HG03439 (cell line): ENCODE results near the gene FADS1.
A peak's percentile ranks its signal among the peaks of the same experiment; 100 is the strongest.

Experiments
- ATAC-seq: cut with Tn5 transposase; IDR thresholded peaks from one replicate; pipeline ENCODE4 v1.9.1; 2021; ENCODE audit warnings: mild to moderate bottlenecking, moderate library complexity; ENCODE audit not compliant: unreplicated experiment

Gene FADS1

DNA sequence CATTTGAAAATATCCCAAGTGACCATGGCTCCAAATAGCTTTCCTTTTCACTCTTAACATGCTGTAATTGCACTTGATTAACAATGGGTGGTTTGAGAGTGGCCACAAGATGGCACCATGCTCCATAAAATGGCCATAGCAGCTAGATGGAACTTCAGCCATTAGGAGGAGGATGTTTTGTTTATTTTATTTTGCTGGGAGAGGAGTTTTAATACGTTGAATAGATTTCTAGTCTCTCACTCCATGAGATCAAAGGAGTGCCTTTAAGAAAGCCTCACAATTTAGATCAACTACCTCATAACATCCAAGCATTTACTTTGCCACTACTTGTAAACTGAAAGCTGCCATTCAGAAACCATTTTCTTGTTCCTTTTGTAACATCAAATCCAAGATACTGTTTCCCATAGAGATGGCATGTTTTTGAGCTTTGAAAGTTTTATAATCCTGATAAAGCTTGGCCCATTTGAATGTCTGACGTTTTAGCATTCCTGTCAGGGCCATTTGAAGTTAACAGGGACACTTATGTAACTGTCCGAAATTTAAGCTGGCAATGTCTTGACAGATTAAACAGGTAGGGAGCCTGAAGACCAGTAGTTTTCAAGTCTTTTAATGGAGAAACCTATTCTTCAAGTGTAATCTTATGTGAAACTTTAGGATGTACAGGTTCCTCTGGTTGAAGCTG lies 19.4 kb downstream of the FADS1 start:
- ATAC-seq = no peak

DNA sequence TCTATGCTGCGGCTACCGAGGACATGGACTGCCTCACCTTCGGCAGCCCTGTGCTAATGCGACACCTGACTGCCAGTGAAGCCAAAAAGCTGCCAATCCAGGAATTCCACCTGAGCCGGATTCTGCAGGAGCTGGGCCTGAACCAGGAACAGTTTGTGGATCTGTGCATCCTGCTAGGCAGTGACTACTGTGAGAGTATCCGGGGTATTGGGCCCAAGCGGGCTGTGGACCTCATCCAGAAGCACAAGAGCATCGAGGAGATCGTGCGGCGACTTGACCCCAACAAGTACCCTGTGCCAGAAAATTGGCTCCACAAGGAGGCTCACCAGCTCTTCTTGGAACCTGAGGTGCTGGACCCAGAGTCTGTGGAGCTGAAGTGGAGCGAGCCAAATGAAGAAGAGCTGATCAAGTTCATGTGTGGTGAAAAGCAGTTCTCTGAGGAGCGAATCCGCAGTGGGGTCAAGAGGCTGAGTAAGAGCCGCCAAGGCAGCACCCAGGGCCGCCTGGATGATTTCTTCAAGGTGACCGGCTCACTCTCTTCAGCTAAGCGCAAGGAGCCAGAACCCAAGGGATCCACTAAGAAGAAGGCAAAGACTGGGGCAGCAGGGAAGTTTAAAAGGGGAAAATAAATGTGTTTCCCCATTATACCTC lies 20.8 kb downstream of the FADS1 start:
- no peak for ATAC-seq

DNA sequence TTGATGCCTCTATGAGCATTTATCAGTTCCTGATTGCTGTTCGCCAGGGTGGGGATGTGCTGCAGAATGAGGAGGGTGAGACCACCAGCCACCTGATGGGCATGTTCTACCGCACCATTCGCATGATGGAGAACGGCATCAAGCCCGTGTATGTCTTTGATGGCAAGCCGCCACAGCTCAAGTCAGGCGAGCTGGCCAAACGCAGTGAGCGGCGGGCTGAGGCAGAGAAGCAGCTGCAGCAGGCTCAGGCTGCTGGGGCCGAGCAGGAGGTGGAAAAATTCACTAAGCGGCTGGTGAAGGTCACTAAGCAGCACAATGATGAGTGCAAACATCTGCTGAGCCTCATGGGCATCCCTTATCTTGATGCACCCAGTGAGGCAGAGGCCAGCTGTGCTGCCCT lies 21.3 kb downstream of the FADS1 start:
- ATAC-seq = no peak

DNA sequence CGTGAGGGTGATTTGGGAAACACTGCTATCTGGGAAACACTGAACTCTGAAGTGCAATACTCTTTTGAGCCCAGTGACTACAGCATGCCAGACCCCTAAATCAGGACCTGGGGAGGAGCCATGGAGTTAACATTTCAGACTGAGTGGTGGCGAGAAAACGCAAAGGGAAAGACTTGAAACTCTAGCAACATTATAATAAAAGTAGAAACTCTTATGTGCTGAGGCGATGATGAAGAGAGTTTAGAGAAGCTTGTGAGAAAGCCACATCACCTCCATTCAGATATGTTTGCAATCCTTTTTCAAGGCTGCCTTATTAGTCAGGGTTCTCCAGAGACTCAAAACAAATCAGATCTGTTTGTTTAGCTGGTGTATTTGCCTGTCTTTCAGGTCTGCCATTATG lies 22.2 kb downstream of the FADS1 start:
- no peak for ATAC-seq

DNA sequence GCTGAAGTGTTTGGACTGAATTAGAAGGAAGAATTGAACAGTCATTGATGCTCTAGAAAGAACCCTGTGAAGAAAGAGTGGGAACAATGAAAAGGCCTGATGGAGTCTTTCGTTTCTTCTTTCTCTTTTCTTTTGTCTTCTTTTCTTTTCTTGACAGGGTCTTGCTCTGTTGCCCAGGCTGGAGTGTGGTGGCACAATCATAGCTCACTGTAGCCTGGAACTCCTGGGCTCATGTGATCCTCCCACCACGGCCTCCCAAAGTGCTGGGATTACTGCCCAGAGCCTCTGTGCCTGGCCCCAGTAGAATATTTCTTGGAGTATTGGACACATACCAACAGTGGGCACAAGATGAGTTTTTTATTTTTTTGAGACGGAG lies 23.0 kb downstream of the FADS1 start:
- ATAC-seq = no peak

DNA sequence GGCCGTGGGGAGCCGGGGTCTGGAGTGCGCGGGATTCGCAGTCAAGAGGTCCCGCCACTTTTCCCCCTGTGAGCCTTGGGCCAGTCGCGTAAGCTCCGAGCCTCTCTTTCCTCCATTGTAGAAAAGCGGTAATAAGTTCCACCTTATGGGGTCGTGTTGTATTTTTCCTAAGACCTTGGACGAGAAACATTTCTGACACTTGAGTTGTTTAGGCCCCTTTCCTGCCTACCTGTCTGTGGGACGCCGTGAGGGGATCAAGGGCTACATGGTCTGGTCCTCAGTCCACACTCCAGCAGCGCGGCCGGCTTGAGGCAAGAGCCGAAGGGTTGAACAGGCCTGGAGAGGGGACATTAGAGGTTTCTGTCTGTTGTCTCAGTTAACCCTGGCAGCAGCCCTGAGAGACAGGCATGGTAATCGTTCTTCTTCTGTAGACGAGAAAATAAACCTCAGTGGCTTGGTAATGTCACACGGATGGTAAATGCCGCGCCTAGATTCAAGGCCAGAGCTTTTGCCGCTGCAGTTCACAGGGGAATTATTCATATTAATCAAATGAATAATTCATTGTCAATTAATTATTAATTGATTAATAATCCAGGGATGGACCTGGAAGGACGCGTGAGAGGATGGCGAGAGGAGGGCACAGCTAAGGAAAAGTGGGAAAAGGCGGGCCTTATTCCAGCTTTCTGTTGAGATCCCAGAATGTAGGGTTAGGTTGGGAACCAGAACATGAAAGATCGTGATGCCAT lies 23.5 kb downstream of the FADS1 start:
- ATAC-seq = no peak

DNA sequence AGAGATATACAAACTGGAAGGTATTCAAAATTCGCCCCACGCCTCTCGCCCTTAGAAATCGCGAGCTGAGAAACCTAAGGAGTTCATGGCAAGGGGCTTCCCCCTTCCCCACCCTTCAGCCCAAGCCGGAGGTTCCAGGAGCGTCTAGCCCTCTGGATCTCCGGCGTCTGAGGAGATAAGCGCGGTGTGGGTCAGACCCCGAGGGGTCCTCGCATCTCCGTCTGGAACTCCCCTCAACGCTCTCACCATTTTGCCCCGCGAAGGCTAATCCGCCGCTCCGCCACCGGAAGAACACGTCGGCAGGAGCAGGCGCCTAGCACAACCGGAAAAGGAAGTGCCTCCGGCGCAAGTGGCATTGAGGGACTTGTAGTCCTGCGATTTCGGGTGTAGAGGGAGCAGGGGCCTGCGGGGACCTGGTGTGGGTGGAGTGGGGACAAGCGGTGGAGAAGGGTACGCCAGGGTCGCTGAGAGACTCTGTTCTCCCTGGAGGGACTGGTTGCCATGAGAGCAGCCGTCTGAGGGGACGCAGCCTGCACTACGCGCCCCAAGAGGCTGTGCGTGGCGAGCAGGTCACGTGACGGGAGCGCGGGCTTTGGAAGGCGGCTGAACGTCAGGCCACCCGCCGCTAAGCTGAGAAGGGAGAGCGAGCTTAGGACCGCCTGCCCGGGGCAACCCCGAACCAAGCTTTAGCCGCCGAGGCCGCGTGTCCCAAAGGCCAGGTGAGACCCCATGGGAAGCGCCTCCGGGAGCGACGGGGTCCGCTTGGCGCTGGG lies 24.3 kb downstream of the FADS1 start, which contains the start of the genes FEN1 and TMEM258:
TSS of gene FEN1 (plus strand) at position 602 of the 773 bp plus-strand sequence. CDS start 2,451 bp downstream, outside the sequence.
TSS of gene TMEM258 (minus strand) at position 290 of the 773 bp plus-strand sequence. CDS start at position 249, 41 bp downstream.
- ATAC-seq = peak; percentile 82

DNA sequence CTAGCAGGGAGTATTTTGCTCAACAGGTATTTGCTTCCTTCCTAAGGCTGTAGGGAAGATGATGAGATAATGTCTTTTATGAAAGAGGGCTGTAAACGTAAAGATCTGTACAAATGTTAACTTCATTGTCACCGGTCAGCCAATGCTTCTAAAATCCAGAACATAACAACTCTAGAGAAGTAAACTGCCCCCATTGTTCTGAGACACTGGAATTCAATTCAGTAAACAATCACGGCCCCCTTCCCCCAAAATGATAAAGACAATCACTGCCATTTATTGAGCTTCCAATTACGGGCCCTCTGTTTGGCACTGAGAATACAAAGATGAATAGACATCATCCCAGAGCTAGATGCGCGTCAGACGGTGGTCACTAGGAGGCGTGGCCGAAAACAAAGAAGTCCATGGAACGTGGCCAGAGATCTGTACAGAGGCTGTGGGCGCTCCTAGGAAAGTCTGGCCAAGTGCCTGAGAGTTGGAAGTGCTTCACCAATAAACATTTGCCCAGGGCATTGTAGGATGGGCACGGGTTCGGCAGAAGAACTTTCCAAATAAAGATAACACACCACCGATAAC lies 25.0 kb downstream of the FADS1 start:
- peak; percentile 22 for ATAC-seq

DNA sequence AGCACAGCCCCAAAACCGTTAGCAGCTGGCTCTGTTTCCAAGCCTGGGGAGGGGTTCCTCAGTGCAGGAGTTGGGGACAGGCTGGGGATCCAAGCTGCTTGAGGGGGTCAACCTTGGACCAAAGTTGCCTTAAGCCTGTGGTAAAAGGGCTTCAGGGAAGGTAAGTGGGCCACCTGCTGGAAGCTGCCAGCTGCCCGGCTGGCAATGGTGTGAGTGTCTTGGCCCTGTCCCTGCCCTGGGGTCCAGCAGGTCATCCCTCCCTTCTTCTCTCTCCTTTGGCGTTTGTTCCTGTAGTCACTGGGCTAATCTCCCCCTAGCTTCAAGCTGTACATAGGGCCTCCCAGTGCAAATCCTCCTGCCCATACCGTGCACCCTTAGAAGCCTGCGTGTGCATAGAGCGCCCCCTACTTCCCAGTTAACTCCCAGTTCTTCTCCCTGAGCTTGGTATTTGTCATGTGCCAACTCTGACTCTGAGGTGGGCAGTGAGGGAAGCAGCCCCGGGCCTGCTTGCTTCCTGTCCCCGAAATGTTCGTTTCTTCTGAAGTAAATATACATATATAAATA lies 28.8 kb downstream of the FADS1 start:
- ATAC-seq = no peak

DNA sequence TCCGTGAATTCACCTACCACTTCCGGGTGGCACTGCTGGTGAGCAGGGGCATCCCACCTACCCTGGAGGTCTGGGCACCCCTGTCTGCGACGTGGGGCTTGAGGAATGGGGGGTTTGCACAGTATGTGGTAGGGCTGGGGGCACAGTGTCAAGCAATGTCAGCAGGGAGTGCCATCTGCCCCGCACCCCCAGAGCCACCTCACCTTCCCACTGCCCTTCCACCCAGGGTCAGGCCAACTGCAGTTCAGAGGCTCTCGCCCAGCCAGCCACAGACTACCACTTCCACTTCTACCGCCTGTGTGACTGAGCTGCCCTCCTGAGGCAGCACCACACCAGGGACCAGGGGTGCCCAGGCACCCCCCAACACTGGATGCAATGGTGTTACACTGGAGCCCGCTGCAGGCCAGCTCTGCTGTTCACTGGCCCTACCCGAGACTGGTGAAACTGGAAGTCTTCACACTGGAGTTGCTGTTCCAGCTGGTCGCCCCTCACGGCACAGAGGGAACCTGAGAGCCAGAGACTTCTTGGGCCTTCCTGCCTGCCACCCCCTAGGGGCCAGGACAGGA lies 30.9 kb downstream of the FADS1 start:
- ATAC-seq = no peak

DNA sequence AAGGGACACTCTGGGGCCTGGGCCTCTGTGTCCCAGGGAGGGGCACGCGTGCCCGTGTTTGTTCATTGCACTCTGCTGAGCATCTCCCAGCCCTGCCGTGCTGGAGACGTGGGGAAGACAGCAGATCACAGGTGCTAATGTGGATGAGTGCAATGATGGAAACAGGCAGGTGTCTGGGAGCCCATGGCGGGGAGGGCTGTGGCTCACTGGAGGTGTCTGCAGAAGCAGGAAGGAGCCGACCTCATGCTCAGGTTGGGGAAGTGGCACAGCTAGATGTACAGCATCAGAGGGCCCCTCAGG lies 32.3 kb downstream of the FADS1 start:
- no peak for ATAC-seq

DNA sequence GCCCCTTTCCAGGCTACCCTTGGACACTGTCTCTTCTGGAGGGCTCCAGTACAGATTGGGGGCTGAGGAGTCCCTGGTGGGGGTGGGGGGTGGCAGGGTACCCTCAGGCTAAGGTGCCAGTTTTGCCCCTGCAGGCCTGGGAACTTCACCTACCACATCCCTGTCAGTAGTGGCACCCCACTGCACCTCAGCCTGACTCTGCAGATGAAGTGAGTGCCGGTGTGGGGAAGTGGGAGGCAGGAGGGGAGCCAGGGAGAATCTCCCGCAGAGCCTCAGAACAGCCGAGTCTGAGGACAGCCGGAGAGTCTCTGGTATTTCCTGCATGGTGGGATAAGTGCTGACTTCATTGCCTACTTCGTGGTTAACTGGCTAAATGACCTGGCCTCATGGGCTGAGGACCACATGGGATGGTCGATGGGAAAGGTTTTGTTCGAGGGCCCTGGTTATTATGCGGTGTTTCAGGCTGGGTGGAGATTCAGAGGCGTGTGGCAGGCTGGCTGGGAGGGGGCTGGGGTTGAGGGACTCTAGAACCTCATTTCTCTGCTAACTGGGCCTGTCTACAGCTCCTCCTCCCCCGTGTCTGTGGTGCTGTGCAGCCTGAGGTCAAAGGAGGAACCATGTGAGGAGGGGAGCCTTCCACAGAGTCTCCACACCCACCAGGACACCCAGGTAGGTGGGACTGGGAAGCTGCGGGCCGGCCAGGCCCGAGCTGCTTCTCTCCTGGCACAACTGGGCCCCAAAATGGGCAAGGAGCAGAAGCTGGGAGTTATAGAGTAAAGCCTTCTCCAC lies 32.9 kb downstream of the FADS1 start:
- no peak for ATAC-seq

DNA sequence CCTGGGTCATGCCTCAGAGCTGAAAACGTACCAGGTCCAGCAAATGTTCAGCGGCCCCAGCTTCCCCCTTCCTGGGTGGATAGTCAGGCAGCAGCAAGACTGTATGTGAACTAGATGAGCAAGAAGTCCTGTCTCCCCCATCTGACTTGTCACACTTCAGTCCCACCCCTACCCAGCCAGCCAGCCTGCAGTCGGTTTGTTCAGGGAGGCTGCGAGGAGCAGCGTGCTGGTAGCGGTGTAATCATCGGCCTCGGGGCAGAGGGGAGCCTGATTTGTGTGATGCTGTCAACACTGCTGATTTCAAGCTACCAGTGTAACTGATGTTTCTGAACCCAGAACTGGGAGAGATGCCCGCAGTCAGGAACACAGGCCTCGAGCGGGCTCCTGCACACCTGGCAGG lies 34.0 kb downstream of the FADS1 start:
- no peak for ATAC-seq

DNA sequence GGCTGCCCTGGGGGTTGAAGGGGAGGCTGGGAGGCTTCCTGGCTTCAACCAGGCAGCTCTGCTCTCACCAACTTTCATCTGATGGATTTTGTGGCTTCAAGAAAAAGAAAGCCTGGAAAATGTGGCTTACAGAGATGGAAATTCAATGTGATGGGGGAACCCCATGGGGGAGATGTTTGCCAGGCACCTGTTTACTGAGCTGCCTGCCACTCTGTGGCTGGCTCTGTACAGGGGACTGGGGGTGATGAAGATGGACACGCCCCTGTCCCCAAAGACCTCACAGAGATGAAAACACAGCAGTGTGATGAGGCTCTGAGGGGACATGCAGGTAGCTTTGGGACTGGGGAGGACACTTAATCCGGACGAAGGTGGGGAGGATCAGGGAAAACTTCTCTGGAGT lies 34.5 kb downstream of the FADS1 start:
- ATAC-seq = no peak

DNA sequence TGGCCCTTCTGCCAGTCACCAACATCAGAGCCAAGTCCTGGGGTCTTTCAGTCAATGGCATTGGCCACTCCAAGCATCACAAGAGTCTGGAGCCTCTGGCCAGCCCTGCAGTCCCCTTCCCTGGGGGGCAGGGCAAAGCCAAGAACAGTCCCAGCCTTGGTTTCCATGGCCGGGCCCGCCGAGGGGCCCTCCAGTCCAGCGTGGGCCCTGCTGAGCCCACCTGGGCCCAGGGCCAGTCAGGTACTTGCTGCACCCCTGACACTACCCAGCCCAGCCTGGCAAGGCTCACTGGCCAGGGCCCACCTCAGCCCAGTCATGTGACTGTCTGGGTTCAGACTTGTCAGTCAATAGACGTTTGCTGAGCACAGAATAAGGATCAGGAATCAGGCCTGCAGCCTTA lies 35.2 kb downstream of the FADS1 start:
- ATAC-seq = no peak

DNA sequence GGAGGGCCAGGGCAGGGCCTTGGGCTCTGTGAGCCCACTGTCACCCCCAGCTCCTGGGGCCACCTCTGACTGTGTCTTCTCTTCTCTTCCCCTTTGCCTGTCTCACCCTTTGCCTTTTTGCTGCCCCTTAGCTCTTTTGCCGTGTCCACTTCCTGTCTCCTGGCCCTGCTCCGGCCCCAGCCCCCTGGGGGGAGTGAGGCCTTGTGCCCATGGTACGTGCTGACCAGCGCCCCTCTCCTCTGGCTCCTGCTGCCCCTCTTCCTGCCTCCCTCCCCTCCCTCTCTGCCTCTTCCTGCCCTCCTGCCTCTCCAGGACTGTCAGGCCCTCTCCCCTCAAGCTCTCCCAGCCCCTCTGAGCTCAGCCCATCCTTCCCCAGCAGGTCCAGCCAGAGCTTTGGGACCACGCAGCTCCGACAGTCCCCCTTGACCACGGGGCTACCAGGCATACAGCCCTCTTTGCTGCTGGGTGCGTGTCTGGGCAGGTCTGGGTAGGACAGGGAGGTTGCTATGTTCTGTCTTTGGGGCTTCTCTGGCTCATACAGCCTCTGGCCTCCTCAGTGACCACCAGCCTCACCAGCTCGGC lies 36.1 kb downstream of the FADS1 start:
- no peak for ATAC-seq

DNA sequence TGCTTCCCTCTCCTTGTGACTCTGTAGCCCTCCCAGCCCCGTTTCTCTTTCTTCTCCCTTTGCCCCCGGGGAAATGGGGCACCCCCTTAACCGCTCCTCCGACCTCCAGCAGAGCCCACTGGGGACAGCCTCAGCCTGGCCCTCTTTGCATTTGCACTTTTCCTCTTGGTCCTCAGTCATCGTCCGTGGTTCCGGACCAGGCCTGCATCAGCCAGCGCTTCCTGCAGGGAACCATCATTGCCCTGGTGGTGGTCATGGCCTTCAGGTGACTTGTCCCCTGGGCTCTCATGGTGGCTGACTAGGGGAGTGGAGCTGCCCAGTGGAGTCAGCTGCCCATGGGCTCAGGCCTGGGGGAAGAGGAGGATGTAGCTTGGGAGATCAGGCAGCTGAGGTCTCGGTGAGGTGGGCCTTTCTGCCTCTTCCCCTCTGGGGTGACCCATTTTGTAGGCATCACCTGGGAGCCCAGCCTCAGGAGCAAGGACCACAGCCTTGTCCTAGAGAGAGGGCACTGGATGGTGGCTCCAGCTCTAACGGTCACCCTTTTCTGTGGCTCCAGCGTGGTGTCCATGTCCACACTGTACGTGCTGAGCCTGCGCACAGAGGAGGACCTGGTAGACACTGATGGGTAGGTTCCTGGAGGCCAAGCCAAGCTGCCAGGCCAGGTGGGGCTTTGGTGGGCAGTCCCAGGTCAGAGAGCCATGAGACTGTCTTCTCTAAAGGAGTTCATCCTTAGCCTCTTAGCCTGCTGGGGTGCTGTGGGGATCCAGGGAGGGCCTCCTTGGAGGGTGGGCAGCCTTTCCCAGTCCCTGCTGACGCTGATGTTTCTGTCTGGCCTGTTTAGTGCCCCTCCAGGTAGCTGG lies 36.9 kb downstream of the FADS1 start:
- no peak for ATAC-seq

DNA sequence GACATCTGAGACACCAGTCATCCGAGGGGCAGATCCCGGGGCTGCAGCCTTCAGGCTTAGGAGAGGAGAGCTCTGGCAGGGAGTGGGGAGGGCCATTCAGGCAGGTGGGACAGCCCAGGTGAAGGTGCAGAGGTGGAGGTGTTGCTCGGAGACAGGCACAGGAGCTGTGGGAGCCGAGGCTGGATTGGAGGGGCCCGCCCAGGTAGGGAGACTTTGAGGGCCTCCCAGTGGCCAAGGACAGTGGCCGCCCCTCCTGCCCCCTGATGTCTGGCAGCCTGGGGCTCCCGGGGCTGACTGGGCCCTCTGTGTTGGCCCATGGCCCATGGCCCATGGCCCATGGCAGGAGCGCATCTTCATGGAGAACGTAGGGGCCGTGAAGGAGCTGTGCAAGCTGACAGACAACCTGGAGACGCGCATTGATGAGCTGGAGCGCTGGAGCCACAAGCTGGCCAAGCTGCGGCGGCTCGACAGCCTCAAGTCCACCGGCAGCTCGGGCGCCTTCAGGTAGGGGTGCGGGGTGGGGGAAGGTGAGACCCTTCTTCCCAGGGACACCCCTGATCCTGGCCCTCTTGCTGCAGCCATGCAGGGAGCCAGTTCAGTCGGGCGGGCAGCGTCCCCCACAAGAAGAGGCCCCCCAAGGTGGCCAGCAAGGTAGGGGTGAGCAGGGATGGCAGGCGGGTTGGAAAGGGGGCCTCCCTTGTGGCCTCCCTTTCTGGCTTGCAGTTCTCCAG lies 37.7 kb downstream of the FADS1 start:
- no peak for ATAC-seq
